GM21360 (cell line): ENCODE results near the gene FBXL13.
"Not testable (repeated sequence)": the region's sequence is repeated elsewhere in the genome, so short reads cannot be mapped to it uniquely, and the experiment has no call there.

Experiments used
- ATAC-seq: cut with Tn5 transposase; IDR thresholded peaks from one replicate; pipeline ENCODE4 v1.9.1; 2021; ENCODE audit warnings: mild to moderate bottlenecking, moderate library complexity; ENCODE audit not compliant: unreplicated experiment

The FBXL13 gene

DNA sequence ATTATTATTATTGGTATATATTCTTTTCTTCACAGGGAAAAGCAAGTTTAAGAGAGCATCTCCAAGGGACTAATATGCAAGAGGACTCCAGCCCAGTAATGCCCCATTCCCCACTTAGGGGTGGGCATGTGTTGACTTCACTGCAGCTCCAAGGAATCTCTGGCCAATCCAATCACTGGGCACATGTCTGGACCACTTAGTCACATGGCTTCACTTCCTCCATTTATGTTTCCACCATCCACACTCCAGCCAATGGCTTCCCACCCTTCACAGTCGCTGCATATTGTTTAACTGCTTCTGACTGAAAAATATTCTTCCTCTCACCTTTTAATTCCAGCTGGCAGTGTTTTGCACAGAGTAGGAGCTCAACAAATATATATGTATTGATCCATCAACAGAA, 43.6 kb downstream of the FBXL13 start:
- no peak for ATAC-seq

DNA sequence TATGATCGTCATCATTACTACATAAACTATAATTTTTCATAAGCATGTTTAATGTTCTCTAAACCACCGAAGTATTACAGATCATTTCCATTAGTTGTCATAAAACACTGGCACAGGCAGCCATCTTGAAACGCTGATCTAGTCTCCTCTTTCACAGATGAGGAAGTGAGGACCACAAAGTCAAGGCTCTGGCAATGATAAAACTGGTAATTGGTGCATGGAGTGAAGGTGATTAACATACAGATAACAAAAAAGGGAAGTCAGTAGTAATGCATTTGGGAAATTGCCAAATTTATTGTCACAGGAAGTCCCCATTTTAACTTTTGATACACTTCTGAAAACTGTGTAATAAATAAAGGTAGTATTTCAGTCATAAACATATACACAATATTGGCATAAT, 49.3 kb downstream of the FBXL13 start:
- no peak for ATAC-seq

DNA sequence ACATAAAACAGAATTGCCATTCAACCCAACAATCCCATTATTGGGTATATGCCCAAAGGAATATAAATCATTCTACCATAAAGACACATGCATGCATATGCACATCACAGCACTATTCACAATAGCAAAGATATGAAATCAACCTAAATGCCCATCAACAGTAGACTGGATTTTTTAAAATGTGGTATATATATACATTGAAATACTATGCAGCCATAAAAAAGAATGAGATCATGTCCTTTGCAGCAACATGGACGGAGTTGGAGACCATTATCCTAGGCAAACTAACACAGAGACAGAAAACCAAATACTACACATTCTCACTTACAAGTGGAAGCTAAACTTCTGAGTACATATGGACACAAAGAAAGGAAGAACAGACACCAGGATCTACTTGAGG, 51.0 kb downstream of the FBXL13 start:
- ATAC-seq: not testable (repeated sequence)

DNA sequence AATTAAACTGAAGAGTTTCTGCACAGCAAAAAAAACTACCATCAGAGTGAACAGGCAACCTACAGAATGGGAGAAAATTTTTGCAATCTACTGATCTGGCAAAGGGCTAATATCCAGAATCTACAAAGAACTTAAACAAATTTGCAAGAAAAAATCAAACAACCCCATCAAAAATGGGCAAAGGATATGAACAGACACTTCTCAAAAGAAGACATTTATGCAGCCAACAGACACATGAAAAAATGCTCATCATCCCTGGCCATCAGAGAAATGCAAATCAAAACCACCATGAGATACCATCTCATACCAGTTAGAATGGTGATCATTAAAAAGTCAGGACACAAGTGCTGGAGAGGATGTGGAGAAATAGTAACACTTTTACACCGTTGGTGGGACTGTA, 53.1 kb downstream of the FBXL13 start:
- not testable (repeated sequence) for ATAC-seq

DNA sequence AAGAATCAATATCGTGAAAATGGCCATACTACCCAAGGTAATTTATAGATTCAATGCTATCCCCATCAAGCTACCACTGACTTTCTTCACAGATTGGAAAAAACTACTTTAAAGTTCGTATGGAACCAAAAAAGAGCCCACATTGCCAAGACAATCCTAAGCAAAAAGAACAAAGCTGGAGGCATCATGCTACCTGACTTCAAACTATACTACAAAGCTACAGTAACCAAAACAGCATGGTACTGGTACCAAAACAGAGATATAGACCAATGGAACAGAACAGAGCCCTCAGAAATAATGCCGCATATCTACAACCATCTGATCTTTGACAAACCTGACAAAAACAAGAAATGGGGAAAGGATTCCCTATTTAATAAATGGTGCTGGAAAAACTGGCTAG, 53.7 kb downstream of the FBXL13 start:
- not testable (repeated sequence) for ATAC-seq

DNA sequence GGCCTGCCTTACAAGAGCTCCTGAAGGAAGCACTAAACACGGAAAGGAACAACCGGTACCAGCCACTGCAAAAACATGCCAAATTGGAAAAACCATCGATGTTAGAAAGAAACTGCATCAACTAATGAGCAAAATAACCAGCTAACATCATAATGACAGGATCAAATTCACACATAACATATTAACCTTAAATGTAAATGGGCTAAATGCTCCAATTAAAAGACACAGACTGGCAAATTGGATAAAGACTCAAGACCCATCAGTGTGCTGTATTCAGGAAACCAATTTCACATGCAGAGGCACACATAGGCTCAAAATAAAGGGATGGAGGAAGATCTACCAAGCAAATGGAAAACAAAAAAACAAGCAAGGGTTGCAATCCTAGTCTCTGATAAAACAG, 56.3 kb downstream of the FBXL13 start:
- ATAC-seq: not testable (repeated sequence)

DNA sequence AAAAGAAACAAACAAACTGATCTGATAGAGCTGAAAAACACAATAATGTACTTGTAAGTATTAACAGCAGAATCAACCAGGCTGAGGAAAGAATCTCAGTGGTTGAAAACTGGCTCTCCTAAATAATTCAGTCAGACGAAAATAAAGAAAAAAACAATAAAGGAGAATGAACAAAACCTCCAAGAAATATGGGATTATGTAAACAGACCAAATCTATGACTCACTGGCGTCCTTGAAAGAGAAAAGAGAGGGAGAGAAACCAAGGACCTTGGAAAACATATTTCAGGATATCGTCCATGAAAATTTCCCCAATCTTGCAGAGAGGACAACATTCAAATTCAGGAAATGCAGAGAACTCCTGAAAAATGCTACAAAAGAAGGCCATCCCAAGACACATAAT, 62.9 kb downstream of the FBXL13 start:
- no peak for ATAC-seq

DNA sequence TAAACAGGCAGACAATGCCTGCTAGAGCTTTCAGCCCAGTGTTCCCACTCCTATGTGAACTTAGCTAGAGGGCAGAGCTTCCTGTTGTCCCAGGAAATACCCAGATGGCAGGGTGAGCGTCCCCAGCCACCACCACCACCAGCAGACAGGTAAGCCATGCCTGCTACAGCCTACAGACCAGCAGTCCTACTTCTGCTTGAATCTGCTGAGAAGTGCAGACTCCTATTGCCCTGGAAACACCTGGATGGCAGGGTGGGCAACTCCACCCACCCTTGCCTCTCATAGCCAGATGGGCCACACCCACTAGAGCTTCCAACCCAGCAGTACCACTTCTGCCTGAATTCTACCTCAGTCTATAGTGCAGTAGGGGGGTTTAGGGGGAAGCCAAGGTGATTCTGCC, 64.4 kb downstream of the FBXL13 start:
- no peak for ATAC-seq

DNA sequence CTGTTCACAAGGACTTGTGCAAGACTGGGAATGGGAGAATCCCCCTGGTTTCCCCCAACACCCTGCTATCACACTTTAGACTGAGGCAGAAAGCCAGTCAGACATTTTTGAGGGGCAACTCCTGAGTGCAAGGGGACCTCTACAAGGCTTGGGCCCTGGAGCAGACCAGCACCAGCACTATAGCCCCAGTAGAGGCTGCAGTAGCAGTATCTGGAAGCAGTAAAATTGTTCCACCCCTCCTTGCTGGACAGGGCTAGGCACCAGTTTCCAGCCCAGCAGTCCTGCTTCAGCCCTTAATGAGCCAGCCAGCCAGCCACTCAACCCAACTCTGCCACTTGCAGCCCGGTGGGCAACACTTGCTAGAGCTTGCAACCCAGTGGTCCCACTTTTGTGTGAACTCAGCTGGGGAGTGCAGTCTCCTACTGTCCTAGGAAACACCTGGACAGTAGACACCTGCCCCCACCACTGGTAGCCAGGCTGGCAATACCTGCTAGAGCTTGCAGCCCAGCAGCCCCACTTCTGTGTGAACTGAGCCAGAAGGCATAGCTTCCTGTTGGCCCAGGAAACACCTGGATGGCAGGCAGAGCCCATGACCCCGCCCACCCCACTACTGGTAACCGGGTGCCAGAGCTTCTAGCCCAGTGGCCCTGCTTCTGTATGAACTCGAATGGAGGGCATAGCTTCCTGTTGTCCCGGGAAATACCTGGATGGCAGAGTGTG, 65.0 kb downstream of the FBXL13 start:
- no peak for ATAC-seq

DNA sequence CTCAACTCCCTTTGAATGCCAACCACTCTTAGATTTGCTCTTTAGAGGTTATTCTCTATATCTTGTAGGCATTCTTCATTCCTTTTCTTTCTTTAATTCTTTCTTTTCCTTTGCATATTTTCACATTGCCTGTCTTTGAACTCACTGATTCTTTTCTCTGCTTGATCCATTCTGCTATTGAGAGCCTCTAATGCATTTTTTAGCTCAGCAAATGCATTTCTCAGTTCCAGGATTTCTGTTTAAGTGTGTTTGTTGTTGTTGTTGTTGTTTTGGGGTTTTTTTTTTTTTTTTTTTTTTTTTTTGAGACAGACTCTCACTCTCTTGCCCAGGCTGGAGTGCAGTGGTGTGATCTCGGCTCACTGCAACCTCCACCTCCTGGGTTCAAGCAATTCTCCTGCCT, 71.6 kb downstream of the FBXL13 start:
- no peak for ATAC-seq

DNA sequence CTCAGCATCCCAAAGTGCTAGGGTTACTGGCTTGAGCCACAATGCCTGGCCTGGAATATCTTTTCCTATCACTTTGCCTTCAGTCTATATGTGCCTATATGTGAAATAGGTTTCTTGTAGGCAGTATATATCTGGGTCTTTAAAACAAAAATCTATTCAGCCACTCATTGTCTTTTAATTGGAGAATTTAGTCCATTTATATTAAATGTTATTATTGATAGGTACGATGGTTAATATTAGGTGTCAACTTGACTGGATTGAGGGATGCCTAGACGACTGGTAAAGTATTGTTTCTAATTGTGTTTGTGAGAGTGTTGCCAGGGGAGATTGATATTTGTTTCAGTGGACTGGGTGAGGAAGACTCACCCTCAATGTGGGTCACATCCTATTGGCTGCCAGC, 73.4 kb downstream of the FBXL13 start:
- no peak for ATAC-seq

DNA sequence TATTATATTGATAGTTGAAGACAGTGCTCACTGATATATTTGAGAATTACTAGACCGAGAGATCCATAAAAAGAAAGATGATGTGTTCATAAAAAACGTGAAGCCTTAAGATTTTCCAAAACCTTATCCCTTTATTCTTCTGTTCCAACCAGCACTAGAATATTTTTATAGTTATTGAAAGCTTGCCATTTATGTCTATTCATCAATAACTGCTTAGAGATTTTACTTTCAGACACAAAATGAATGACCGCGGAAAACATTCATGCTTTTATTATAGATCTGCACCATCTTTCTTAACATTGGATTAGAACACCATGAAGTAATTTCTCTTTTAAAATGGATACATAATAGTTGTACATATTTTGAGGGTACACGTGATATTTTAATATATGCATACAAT, 77.6 kb downstream of the FBXL13 start:
- no peak for ATAC-seq

DNA sequence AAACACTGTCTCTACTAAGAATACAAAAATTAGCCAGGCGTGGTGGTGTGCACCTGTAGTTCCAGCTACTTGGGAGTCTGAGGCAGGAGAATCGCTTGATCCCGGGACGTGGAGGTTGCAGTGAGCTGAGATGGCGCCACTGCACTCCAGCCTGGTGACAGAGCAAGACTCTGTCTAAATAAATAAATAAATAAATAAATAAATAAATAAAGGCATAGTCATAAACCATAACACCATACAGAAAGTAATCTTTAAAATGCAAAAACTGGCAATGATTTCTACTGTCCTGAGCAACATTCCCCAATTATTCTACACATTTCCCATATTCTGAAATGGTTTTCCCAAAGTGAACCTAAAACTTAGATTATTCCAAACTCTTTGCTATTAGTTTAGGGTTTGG, 79.0 kb downstream of the FBXL13 start:
- ATAC-seq: not testable (repeated sequence)

DNA sequence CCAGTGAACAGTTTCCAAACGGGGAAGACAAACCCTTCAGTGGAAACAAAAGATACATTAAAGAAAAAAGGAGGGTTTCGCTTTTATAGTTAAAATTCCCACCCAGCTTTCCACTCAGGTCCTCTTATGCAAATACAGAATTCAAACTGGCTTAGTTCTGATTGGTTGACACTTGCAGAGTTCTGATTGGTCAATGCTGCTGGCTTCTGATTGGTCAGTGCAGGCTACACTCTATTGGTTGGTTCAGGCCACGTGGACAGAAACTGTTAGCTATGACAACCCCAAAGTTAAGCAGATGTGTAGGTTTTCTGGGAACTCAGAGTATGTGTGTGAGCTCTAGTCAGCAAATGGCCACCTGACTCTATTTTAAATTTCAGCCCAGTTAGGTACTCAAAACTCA, 80.0 kb downstream of the FBXL13 start:
- no peak for ATAC-seq

DNA sequence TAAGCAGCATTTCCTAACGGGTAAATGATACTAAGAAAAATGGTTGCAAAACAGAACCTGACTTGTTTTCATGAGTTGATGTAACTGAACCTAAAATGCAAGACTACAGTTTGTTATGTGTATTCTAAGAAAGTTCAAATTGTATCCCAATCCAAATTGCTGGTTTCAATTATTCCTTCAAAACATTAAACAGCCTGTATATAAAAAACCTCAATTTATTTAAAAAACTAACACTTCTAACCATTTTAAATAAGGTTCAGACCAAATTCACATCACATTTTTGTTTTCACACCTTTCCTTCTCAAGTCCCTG, 80.9 kb downstream of the FBXL13 start:
- ATAC-seq: no peak

DNA sequence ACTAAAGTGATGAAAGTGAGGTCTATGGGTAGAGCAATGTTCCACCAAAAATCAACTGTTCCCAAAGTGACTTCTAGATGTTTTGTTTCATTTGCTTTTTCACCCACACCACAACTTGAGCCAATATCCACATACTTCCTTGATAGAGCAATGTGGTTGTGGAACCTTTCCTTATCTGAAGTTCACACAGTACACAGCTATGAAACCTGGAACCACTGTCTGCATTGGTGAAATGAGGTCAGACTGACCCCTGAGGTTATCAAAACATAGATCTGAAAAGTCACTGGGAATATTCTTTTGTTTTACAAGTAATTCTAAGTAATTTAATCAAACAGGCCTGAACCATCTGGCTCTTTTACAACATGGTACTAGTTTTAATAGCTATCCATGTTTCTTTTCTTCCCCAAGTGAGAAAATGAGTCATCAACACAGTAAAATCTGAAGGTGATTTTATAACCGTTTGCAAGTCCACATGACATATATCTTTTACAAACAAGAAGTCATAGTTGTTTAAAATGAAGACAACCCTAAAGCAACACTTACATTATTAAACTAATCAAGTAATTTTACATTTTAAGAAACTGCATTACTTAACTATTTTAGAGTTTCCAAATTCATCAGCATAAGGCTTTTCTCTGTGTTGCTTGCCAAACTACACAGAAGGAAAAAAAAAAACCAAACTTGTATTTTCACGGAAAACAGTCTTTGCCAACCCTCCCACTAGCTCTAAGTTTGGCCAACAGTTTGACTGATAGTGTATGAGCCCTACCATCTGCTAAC, 81.5 kb downstream of the FBXL13 start:
- ATAC-seq: no peak

DNA sequence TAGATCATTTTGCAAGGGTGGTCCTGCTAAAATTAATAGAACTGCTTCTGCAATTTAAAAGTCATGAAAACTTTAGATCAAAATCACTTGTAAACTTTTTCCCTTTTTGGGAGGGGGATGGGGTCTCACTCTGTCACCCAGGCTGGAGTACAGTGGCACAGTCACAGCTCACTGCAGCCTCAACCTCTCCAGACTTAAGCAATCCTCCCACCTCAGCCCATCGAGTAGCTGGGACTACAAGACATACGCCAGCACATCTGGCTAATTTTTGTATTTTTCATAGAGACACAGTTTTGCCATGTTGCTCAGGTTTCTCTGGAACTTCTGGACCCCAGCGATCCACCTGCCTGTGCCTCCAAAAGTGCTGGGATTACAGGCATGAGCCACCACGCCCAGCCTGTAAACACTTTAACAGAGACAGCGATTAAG, 82.1 kb downstream of the FBXL13 start:
- no peak for ATAC-seq

DNA sequence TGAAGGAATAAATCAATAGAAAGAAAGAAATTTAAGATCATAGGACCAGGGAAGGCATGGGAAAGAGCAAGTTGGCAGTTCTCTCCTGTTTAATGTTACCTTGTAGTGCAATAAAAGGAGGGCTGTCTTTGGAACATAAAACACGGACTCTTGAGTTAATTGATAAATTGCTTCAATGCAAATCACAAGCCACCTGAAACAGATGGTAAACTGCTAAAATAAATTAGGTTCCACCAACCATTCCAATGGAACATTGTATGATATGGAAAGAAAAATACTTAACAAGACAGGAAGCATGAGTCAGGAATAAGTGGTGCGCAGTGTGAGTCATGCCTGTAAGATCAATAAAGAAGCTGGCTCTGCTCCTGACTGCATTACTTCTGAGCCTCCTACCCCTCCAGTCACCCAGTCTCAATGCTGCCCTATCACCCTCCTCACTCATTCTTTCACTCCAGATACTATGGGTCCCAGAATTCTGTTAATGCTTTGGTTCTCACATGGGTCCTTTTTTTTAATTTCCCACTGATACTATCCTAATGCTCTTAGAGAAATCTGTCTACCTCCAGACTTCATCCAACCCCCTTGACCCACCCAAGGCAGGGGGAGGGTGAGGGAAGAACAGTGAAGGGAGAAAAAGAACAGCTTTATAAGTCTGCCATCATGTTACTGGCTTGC, 82.9 kb downstream of the FBXL13 start:
- no peak for ATAC-seq

DNA sequence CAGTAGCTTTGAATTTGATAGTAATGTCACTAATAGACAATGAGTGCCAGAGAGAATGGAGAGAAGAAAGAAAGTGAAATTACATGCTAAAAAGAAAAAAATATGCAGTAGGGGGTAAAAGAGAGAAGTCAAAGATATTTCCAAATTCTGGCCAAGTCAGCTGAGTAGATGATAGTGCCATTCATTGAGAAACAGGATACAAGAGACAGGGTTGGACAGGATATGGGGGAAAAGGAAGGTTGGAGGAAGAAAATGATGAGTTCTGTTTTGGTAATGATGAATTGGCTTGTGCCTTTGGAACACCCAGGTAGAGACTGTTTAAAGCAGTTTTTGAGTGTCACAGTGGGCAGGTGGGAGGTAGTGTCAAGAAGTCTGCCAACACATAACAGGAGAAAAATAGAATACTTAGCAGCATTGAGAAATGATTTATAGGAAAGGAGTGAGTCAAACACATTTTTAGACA, 83.5 kb downstream of the FBXL13 start:
- no peak for ATAC-seq

DNA sequence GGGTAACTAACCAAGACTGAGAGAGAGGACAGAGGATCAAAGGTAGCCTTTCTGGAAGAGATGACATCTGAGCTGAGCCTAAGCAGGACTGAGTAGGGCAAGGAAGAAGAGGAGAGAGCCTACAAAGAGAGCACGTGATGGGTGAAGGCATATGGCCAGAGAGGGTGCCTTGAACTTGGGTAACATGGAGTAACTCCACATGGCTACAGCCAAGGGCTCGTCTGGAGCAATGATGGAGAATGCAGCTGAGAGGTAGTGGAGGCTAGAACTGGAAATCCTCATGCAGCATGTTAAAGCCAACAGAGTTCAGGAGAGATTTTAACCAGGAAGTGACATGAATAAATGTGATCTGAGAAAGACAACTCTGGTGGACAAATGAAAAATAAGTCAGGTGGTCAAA, 84.0 kb downstream of the FBXL13 start:
- no peak for ATAC-seq

DNA sequence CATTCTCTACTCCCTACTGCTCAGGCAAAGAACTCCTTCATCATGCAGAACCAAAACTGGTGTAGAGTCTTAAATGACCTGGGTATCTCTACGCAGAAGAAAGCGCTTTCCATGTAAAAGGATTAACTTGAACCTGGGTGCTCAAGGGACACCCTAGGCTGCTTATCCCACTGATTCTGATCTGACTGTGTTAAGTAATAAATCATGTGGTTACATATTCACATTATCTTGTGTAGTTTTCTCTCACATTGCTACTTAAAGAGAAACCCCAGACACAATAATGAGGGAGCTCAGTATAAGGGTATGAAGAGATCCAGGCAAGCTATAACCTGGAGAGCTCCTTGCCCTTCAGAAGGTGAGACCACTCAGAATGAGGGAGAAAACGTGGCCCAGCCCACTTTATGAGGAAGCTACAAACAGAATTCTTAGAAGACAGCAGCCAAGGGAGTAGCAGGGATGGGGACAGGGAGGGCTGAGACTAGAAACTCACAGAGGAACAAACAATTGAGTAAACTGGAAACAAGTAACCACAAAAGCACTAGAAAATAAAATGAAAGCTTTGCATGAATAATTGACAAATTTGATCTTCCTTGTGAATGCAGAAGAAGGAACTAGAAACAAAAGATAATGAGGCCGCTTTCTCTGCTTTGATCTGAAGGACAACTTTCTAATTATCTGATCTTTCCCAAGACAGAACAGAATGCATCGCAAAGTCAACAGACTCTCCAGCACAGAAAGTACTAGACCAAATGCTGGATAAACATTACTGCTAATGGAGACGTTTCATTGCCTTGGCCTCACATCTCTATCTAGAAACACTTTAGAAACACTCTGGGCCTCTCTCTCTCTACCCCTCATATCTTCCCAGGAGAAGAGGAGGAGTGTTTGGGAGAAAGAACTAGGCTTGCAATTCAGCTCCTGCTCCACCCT, 85.7 kb downstream of the FBXL13 start:
- ATAC-seq: no peak
